Uterus (tissue), 2 donors: Measurements from ENCODE around the gene CTTN.

Experiments used
- CTCF ChIP-seq, 4 experiments: fragments of 200-600 bp in 2 of 4; fragments of 450-650 bp in 2 of 4; sonication (generic) in 2 of 4; IDR thresholded peaks; one replicate each; pipeline ENCODE4 v1.5.1; 2016 to 2019; ENCODE audit warnings: antibody characterized with exemption in 4 of 4, mild to moderate bottlenecking in 2 of 4, moderate library complexity in 1 of 4
- POLR2A ChIP-seq, 2 donors: fragments of 450-650 bp; IDR thresholded peaks; one replicate each; pipeline ENCODE4 v1.6.1; 2016; ENCODE audit warnings: antibody characterized with exemption in 2 of 2, mild to moderate bottlenecking in 1 of 2, moderate library complexity in 1 of 2

DNA sequence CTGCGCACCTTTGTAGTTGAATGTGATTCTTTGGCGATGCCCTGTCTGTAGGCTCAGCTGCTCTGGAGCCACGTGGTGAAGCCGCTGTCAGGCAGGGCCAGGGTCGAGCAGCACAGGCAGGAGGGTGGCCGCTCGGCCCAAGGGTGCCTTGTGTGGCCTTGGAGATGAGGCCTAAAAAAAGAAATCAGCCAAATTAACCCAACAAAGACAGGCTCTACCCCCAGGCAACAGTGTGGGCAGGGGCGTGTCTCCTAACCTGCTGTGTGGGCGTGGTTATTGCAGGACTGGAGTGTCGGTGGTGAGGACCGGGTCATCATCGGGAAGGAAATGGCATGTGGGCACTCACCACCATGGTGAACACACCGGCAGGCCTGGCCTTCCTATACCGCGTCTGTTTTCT lies 34.3 kb downstream of the CTTN start:
- TF ChIP-seq CTCF (IDR thresholded peaks at IDR 0.05) (no peak), POLR2A (IDR thresholded peaks at IDR 0.05) (no peak)
